Measurements from ENCODE around the gene SELENOI.
"Not testable (repeated sequence)": the region's sequence is repeated elsewhere in the genome, so short reads cannot be mapped to it uniquely, and the experiment has no call there.

SELENOI gene

GRCh38 chr2:26356771-26357170 is 10.8 kb downstream of the SELENOI start:
- DNase-seq (ENCODE audit: low read depth in 3 of 3), result no peak

- DNase-seq (ENCODE audit: low read depth in 3 of 3), result no peak
These were observed 14.0 kb downstream of the SELENOI start for GRCh38 chr2:26359886-26360473.

GRCh38 chr2:26363323-26363722 is 17.4 kb downstream of the SELENOI start:
- DNase-seq (ENCODE audit: low read depth in 3 of 3), result no peak

GRCh38 chr2:26363958-26364357 is 18.0 kb downstream of the SELENOI start:
- no peak for DNase-seq (ENCODE audit: low read depth in 3 of 3)

DNA sequence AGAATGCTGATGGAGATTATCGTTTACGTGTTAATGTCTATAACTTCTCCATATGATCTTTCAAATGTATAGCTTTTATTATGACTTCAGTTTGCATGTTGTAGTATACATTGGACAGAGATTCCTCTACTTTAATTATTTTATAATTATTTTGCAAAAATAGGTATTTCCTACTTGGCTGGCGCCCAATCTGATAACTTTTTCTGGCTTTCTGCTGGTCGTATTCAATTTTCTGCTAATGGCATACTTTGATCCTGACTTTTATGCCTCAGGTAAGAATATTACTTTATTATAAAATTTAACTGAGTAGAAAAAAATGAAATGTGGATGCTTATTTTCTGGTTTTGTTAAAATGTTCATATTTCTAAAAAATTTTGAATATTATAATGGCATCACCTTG is 18.7 kb downstream of the SELENOI start:
- no peak for DNase-seq (ENCODE audit: low read depth in 3 of 3)

GRCh38 chr2:26366957-26367356 is 21.0 kb downstream of the SELENOI start:
- no peak for DNase-seq (ENCODE audit: low read depth in 3 of 3)

GRCh38 chr2:26369664-26370063 is 23.7 kb downstream of the SELENOI start:
- DNase-seq (ENCODE audit: low read depth in 3 of 3), result not testable (repeated sequence)

GRCh38 chr2:26370909-26371308 is 25.0 kb downstream of the SELENOI start:
- DNase-seq (ENCODE audit: low read depth in 3 of 3), result not testable (repeated sequence)

GRCh38 chr2:26376799-26377198 is 30.9 kb downstream of the SELENOI start:
- DNase-seq (ENCODE audit: low read depth in 3 of 3), result no peak

DNA sequence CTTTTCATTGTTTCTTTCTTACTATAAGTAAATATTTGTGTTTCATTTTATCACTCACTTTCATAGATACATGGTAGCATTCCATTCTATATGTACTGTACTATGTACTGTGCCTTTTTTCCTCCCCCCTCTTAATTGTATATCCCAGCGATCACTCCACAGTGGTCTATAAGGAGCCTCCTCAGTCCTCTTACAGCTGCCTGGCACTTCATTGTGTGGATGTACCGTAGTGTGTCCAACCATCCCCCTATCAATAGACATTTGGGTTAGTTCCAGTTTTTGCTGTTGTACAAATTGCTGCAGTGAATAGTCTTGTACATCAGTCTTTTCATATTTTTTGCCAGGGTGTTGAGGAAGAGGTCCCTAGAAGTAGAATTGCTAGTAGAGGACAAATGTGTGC is 34.3 kb downstream of the SELENOI start:
- DNase-seq (ENCODE audit: low read depth in 3 of 3), result no peak

DNA sequence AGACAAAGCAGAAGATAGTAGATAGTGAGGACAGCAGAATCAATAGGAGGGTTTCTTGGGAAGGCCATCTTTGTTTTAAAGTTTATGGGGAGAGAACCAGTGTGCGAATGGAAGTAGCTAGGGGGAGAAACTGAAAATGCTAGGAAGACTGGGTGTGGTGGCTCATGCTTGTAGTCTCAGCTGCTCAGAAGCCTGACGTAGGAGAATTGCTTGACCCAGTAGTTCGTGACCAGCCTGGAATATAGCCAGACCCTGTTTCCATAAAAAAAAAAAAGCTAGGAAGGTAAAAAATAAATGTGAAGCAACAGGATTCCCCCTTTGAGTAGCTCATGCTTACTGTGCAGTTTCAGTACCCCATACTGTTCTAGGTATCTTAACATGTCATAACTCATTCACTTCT is 36.6 kb downstream of the SELENOI start:
- no peak for DNase-seq (ENCODE audit: low read depth in 3 of 3)

- no peak for DNase-seq (ENCODE audit: low read depth in 3 of 3)
These were observed 38.2 kb downstream of the SELENOI start for GRCh38 chr2:26384183-26384582.

- no peak for DNase-seq (ENCODE audit: low read depth in 3 of 3)
These were observed 38.7 kb downstream of the SELENOI start for GRCh38 chr2:26384597-26384996.

DNA sequence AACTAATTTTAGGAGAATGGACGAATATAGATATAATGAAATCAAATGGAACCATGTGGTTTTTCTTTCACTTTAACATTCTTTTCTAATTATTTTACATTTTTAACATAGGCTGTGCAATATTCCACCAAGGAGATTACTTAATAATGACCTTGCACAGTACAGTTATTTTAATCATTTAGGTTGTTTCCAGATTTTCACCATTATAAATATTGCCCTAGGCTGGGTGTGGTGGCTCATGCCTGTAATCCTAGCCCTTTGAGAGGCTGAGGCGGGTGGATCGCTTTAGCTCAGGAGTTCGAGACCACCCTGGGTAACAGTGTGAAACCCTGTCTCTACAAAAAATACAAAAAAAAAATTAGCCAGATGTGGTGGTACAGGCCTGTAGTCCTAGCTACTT is 41.2 kb downstream of the SELENOI start:
- DNase-seq (ENCODE audit: low read depth in 3 of 3), result no peak

- DNase-seq (ENCODE audit: low read depth in 3 of 3), result no peak
These were observed 48.8 kb downstream of the SELENOI start for GRCh38 chr2:26394694-26395093.

DNA sequence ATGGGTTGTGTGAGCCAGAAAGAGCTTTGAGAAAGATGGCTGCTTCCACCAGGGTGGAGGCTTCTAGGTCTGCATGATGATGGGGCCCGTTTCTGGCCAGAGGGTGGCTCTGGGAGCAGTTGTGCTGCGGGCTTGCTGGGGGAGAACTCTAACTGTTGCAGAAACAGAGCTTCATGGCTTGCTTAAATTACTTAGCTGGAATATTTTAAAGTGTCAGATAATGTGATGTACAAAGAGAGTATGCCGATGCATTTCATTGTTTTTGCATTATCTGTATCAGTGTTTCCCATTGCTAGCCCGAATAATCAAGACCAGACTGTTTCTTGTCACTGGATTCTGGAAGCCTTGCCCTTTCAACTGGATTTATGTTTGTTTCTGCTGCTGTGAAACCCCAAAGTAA is 49.5 kb downstream of the SELENOI start:
- DNase-seq (ENCODE audit: low read depth in 3 of 3), result no peak

DNA sequence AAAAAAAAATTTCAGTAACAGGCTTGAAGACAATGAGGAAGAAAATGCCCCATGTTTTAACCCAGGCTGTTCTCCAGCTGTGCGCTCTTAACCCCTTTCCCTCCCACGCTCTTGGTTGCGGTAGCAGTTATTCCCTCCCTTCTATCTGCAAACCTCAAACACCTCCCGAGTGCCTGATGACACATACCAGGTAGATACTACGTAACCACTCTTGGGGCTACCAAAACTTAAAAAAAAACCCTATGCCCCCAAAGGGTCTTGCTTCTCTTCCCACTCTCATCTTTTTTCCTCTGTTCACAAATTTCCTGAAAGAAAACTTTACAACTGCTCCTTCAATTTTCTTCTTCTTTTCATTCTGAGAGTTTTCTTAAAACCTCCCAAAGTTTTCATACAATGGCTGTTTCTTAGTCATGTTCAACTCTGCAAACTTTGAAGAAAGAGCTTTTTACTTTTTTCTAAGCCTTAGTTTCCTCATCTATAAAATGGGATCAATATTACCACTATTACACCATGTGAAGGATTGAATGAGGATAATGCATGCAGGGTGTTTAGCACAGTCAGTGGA is 50.9 kb downstream of the SELENOI start:
- DNase-seq (ENCODE audit: low read depth in 3 of 3), result no peak

DNA sequence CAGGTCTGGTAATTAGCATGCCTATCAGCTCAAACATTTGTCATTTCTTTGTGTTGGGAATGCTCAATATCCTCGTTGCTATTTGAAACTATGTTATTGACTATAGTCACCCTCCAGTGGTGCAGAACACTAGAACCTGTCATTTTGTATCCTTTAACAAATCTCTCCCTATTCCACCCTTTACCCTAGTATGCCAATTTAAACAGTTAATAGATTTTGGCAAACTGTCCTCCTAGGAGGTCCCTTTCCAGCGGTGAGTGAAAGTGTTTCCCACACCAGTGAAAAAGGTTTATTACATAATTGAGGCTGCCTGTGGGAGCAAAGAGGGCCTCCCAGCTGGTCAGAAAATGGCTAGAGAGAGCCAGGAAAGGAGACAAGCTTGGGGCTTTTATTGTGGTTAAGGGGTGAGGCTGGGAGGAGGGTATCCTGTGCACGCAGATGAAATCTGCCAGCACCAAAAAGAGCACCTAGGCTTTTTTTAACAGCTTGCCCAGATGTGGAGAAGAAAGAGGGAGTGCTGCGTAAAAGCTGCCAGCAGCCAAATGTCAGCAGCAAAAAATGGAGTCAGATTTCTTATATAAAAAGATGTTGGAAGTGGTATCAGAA is 53.9 kb downstream of the SELENOI start:
- DNase-seq (ENCODE audit: low read depth in 3 of 3), result no peak

DNA sequence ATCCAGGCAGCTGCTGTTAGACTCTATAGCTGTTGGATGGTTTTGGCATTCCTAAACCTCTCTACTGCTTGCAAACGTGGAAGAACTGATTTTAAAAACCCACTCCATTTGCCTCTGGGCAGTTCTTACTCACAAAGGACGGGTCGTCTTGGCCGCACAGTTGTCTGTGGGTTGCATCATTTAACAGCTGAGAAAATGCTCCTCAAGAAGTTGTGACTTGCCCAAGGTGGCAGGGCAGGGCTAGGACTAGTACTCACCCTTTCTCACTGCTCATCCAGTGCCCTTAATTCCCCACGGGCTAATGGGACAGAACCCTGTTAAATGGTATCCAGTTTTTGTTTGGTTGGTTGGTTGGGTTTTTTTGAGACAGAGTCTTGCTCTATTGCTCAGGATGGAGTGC is 54.8 kb downstream of the SELENOI start:
- DNase-seq (ENCODE audit: low read depth in 3 of 3), result no peak

DNA sequence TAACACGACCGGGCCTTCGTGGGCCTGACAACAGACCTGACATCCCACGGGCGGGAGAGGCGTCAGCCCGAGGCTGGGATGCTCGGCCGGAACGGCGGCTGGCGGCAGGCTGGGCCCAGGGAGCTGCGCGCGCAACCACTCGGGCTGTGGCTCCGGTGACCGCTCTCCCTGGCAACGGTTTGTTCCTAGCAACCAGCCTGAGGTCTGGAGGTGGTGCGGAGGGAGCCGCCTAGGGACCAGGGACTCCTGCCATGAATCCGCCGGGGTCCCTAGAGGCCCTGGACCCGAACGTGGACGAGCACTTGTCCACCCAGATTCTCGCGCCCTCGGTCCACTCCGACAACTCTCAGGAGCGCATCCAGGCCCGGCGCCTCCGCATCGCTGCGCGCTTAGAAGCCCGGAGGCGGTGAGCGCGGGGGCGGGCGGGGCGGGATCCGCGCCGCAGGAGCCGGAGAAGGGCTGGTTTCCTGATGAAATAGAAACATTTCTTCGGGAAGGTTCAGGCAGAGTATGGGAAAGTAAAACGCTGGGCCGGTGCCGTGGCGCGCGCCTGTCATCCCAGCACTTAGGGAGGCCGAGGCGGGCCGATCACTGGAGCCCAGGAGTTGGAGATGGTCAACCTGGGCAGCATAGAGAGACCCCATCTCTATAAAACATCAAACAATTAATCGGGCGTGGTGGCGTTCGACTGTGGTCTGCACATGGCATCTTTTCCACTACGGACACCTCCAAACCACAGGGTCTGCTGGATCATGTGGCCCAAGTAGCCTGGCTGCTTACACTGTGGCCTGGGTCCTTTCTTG is 56.0 kb downstream of the SELENOI start, which contains the start of gene DRC1:
Gene DRC1 (plus strand): TSS at position 182 of the 803 bp plus-strand sequence. CDS start 70 bp downstream, at position 252.
- DNase-seq (ENCODE audit: low read depth in 3 of 3), result no peak

- no peak for DNase-seq (ENCODE audit: low read depth in 3 of 3)
These were observed 61.6 kb downstream of the SELENOI start for GRCh38 chr2:26407526-26407925.

GRCh38 chr2:26409785-26410184 is 63.8 kb downstream of the SELENOI start:
- DNase-seq (ENCODE audit: low read depth in 3 of 3), result no peak

Data from stimulated activated CD4-positive, alpha-beta T cell treated with anti-CD3 and anti-CD28 coated beads, TNF-alpha, amount 100 ng/mL, for 4 hours (primary cell).